ENCODE results near the gene PCYOX1L.

- TF ChIP-seq CTCF (conservative IDR thresholded peaks at IDR 0.05 in 1 of 2, IDR thresholded peaks at IDR 0.05 in 1 of 2; ENCODE audit: low read depth in 1 of 2, low read length in 2 of 2) (no peak), EZH2 (IDR thresholded peaks at IDR 0.05; ENCODE audit: low read length, missing control alignments) (no peak)
Measured at GRCh38 chr5:149414405-149415065, 56.7 kb downstream of the PCYOX1L start.

Measured in fibroblast of lung (primary cell).